Measurements from ENCODE around the gene MTRF1L. TPM values are rescaled to one million over a fixed set of nuclear protein-coding genes. Genes with fewer than 3 reads are reported as not detected.

Gene MTRF1L
- total RNA-seq, 4 donors from 2014 or later, result 17.8 to 24.9 (median 22.5) TPM

DNA sequence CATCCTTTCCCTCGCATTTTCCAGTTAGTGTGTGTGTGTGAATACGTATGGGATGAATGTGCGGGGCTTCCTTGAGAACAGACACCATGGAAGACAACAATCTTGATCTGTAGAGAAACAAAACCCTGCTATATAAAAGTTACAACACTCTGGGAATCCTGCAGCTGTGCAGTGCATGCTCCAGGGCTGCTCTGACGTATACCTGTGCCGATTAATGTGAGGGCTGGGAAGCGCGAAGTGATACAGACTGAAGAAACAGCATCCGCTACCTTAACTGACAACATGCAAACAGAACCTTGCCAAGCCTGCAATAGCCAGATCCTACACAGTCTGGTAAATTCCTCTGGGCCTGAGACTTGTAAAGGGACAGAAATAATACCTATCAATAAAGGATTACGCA, 31.6 kb upstream of the MTRF1L start:
- no peak overlapping the region for H3K4me3 ChIP-seq
- no peak for DNase-seq
- H3K27ac ChIP-seq, result no peak overlapping the region
- ATAC-seq, result no peak
- intact Hi-C loops (cut with DNase I; ENCODE audit: low total_unique reads), result loop anchor here (5.0 kb wide), 1 partner anchor 478 kb away; no protein-coding TSS in a partner anchor
- H3K27me3 ChIP-seq, result no peaks in the 10 kb centered on the region
- TF ChIP-seq POLR2A (IDR thresholded peaks at IDR 0.05), result no peak
- TF ChIP-seq, protein P1, sequence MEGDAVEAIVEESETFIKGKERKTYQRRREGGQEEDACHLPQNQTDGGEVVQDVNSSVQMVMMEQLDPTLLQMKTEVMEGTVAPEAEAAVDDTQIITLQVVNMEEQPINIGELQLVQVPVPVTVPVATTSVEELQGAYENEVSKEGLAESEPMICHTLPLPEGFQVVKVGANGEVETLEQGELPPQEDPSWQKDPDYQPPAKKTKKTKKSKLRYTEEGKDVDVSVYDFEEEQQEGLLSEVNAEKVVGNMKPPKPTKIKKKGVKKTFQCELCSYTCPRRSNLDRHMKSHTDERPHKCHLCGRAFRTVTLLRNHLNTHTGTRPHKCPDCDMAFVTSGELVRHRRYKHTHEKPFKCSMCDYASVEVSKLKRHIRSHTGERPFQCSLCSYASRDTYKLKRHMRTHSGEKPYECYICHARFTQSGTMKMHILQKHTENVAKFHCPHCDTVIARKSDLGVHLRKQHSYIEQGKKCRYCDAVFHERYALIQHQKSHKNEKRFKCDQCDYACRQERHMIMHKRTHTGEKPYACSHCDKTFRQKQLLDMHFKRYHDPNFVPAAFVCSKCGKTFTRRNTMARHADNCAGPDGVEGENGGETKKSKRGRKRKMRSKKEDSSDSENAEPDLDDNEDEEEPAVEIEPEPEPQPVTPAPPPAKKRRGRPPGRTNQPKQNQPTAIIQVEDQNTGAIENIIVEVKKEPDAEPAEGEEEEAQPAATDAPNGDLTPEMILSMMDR (IDR thresholded peaks at IDR 0.05 in 4 of 5, conservative IDR thresholded peaks at IDR 0.05 in 1 of 5), result no peak
- H3K9me3 ChIP-seq, result no peaks in the 10 kb centered on the region
- in situ Hi-C loops (cut with MboI; ENCODE audit: low sequenced_read_pairs in 4 of 4), result loop anchor here in 3 of 4 donors (10.0 to 25.0 kb wide), 3 partner anchors 172 to 481 kb away; no protein-coding TSS in a partner anchor
- no peaks in the 10 kb centered on the region for H3K4me1 ChIP-seq
- no peaks in the 10 kb centered on the region for H3K36me3 ChIP-seq

GRCh38 chr6:153032255-153032882, 29.9 kb upstream of the MTRF1L start:
- no peak for TF ChIP-seq POLR2A (IDR thresholded peaks at IDR 0.05)
- TF ChIP-seq, protein P1 (IDR thresholded peaks at IDR 0.05 in 4 of 5, conservative IDR thresholded peaks at IDR 0.05 in 1 of 5), result peak in 2 of 5 experiments; percentile 14 to 39
- DNase-seq (no peak), ATAC-seq (no peak)
- H3K4me3 ChIP-seq, result no peak overlapping the region
- H3K9me3 ChIP-seq, result no peaks in the 10 kb centered on the region
- intact Hi-C loops (cut with DNase I; ENCODE audit: low total_unique reads), result loop anchor here (5.0 kb wide), 1 partner anchor 480 kb away; no protein-coding TSS in a partner anchor
- H3K27ac ChIP-seq, result no peak overlapping the region
- in situ Hi-C loops (cut with MboI; ENCODE audit: low sequenced_read_pairs in 4 of 4), result loop anchor here in 3 of 4 donors (10.0 to 25.0 kb wide), 3 partner anchors 170 to 482 kb away; no protein-coding TSS in a partner anchor
- no peaks in the 10 kb centered on the region for H3K4me1 ChIP-seq
- no peaks in the 10 kb centered on the region for H3K36me3 ChIP-seq
- no peaks in the 10 kb centered on the region for H3K27me3 ChIP-seq

GRCh38 chr6:153031335-153031955, 28.9 kb upstream of the MTRF1L start:
- DNase-seq (no peak), ATAC-seq (no peak)
- Histone ChIP-seq H3K4me1 (no peaks in the 10 kb centered on the region), H3K4me3 (no peak overlapping the region), H3K27me3 (no peaks in the 10 kb centered on the region), H3K9me3 (no peaks in the 10 kb centered on the region), H3K36me3 (no peaks in the 10 kb centered on the region), H3K27ac (no peak overlapping the region)
- TF ChIP-seq, protein P1 (IDR thresholded peaks at IDR 0.05 in 4 of 5, conservative IDR thresholded peaks at IDR 0.05 in 1 of 5), result no peak
- intact Hi-C loops (cut with DNase I; ENCODE audit: low total_unique reads), result loop anchor here (5.0 kb wide), 1 partner anchor 481 kb away; no protein-coding TSS in a partner anchor
- in situ Hi-C loops (cut with MboI; ENCODE audit: low sequenced_read_pairs in 4 of 4), result loop anchor here in 3 of 4 donors (10.0 to 25.0 kb wide), 3 partner anchors 169 to 483 kb away; no protein-coding TSS in a partner anchor

- intact Hi-C loops (cut with DNase I; ENCODE audit: low total_unique reads), result no loop called here
- Histone ChIP-seq H3K36me3 (no peaks in the 10 kb centered on the region), H3K27me3 (no peaks in the 10 kb centered on the region), H3K9me3 (no peaks in the 10 kb centered on the region), H3K4me1 (no peaks in the 10 kb centered on the region), H3K27ac (no peak overlapping the region), H3K4me3 (no peak overlapping the region)
- TF ChIP-seq POLR2A (IDR thresholded peaks at IDR 0.05), result no peak
- TF ChIP-seq, protein P1 (IDR thresholded peaks at IDR 0.05 in 4 of 5, conservative IDR thresholded peaks at IDR 0.05 in 1 of 5), result no peak
- DNase-seq (no peak), ATAC-seq (no peak)
- in situ Hi-C loops (cut with MboI; ENCODE audit: low sequenced_read_pairs in 4 of 4), result loop anchor here (10.0 to 25.0 kb wide), 3 partner anchors 164 to 483 kb away; no protein-coding TSS in a partner anchor
Observed at GRCh38 chr6:153028963-153029362, 26.5 kb upstream of the MTRF1L start.
